VCaP (cell line): ENCODE data around the gene PRIMPOL.
"Not testable (repeated sequence)": the region's sequence is repeated elsewhere in the genome, so short reads cannot be mapped to it uniquely, and the experiment has no call there.

Experiments
- H3K27ac ChIP-seq: fragments of 450-650 bp; 2 replicates; pipeline ENCODE4 v1.5.1; 2017
- CTCF ChIP-seq: fragments of 450-650 bp; conservative IDR thresholded peaks from 2 replicates; pipeline ENCODE4 v1.5.1; 2017; ENCODE audit warnings: mild to moderate bottlenecking, moderate library complexity

Gene PRIMPOL

GRCh38 chr4:184740980-184741391 is 91.4 kb downstream of the PRIMPOL start:
- no peak for TF ChIP-seq CTCF
- H3K27ac ChIP-seq = no peak overlapping the region

GRCh38 chr4:184741651-184742050 is 92.1 kb downstream of the PRIMPOL start:
- not testable (repeated sequence) for H3K27ac ChIP-seq

GRCh38 chr4:184743650-184744049 is 94.1 kb downstream of the PRIMPOL start:
- H3K27ac ChIP-seq = no peak overlapping the region
- TF ChIP-seq CTCF = no peak

GRCh38 chr4:184744236-184744635 is 94.7 kb downstream of the PRIMPOL start:
- TF ChIP-seq CTCF = no peak
- no peak overlapping the region for H3K27ac ChIP-seq
